Stimulated activated CD4-positive, alpha-beta T cell treated with anti-CD3 and anti-CD28 coated beads, Interleukin-4, amount 100 ng/mL, for 4 hours (primary cell): ENCODE measurements around the gene DHDH.
"Not testable (repeated sequence)": the region's sequence is repeated elsewhere in the genome, so short reads cannot be mapped to it uniquely, and the experiment has no call there.

ENCODE experiments used
- DNase-seq, 2 experiments: peaks; one replicate each; pipeline ENCODE4 v3.0.0-alpha.2; 2020

DHDH gene

GRCh38 chr19:48933382-48933932 lies at the start of gene DHDH:
TSS of gene DHDH (plus strand) at chr19:48933699. CDS start at chr19:48933722, 23 bp downstream.
- DNase-seq, result peak; percentile 70 to 78

GRCh38 chr19:48883726-48884125 lies 49.8 kb upstream of the DHDH start:
- no peak for DNase-seq

- DNase-seq, result no peak
Measured at GRCh38 chr19:48887861-48888612, 45.5 kb upstream of the DHDH start.

- DNase-seq, result not testable (repeated sequence)
Measured at GRCh38 chr19:48889496-48889895, 44.0 kb upstream of the DHDH start.

GRCh38 chr19:48890551-48890950 lies 42.9 kb upstream of the DHDH start:
- no peak for DNase-seq

GRCh38 chr19:48895226-48895625 lies 38.3 kb upstream of the DHDH start:
- no peak for DNase-seq

- peak; percentile 45 to 50 for DNase-seq
Measured at GRCh38 chr19:48896191-48896720, 37.2 kb upstream of the DHDH start.

- DNase-seq, result no peak
Measured at GRCh38 chr19:48897181-48897580, 36.3 kb upstream of the DHDH start.

GRCh38 chr19:48899386-48899749 lies 34.1 kb upstream of the DHDH start:
- not testable (repeated sequence) for DNase-seq

GRCh38 chr19:48899781-48900476 lies 33.6 kb upstream of the DHDH start, which contains the start of gene NUCB1:
TSS of gene NUCB1 (plus strand) at chr19:48900312. CDS start at chr19:48900797, 485 bp downstream.
- peak; percentile 98 to 99 for DNase-seq

- DNase-seq, result no peak
Measured at GRCh38 chr19:48900477-48901406, 32.8 kb upstream of the DHDH start.

- DNase-seq, result not testable (repeated sequence)
Measured at GRCh38 chr19:48902291-48902690, 31.2 kb upstream of the DHDH start.

GRCh38 chr19:48903788-48904187 lies 29.7 kb upstream of the DHDH start:
- DNase-seq, result not testable (repeated sequence)

GRCh38 chr19:48905664-48906063 lies 27.8 kb upstream of the DHDH start:
- no peak for DNase-seq

- no peak for DNase-seq
Measured at GRCh38 chr19:48906324-48906723, 27.2 kb upstream of the DHDH start.

GRCh38 chr19:48907671-48908070 lies 25.8 kb upstream of the DHDH start:
- no peak for DNase-seq

- not testable (repeated sequence) for DNase-seq
Measured at GRCh38 chr19:48909424-48910077, 23.9 kb upstream of the DHDH start.

- DNase-seq, result no peak
Measured at GRCh38 chr19:48910803-48911202, 22.7 kb upstream of the DHDH start.

- DNase-seq, result no peak
Measured at GRCh38 chr19:48913114-48913889, 20.2 kb upstream of the DHDH start.

- no peak for DNase-seq
Measured at GRCh38 chr19:48914181-48914580, 19.3 kb upstream of the DHDH start.

GRCh38 chr19:48915757-48916156 lies 17.7 kb upstream of the DHDH start:
- DNase-seq, result no peak
